ENCODE measurements around the gene NRIP1. TPM values are rescaled to one million over a fixed set of nuclear protein-coding genes. Genes with fewer than 3 reads are reported as not detected.

NRIP1 gene
- polyA plus RNA-seq, 1 donor from 2014 or later = 48.4 TPM

GRCh38 chr21:14977814-14978213 lies 87.0 kb downstream of the NRIP1 start:
- H3K27ac ChIP-seq (ENCODE audit: low read length) = no peak overlapping the region
- peaks cover 39% of the 10 kb centered on the region for H3K79me2 ChIP-seq (replicated peaks; ENCODE audit: insufficient read depth, low read length)
- H3K9me2 ChIP-seq (ENCODE audit: insufficient read depth, low read length) = no peaks in the 10 kb centered on the region
- no peaks in the 10 kb centered on the region for H3K9me3 ChIP-seq (ENCODE audit: low read length)
- no peak overlapping the region for H3K9ac ChIP-seq (ENCODE audit: low read length)
- no peak overlapping the region for H2AFZ ChIP-seq (ENCODE audit: low read depth, low read length)
- no peak overlapping the region for H3K4me2 ChIP-seq (ENCODE audit: low read length)
- H3K36me3 ChIP-seq (ENCODE audit: insufficient read depth, low read length) = no peaks in the 10 kb centered on the region
- no peaks in the 10 kb centered on the region for H3K27me3 ChIP-seq (ENCODE audit: insufficient read depth, low read depth, low read length)
- no peaks in the 10 kb centered on the region for H4K20me1 ChIP-seq (ENCODE audit: insufficient read depth)
- H3K4me3 ChIP-seq (ENCODE audit: low read length) = no peak overlapping the region
- no peaks in the 10 kb centered on the region for H3F3A ChIP-seq (ENCODE audit: insufficient read depth, low read length, poor library complexity, severe bottlenecking)
- TF ChIP-seq EP300 (conservative IDR thresholded peaks at IDR 0.05; ENCODE audit: poor library complexity, severe bottlenecking) (no peak), REST (IDR thresholded peaks at IDR 0.05; ENCODE audit: borderline replicate concordance) (no peak), CTCF (IDR thresholded peaks at IDR 0.05; ENCODE audit: poor library complexity, severe bottlenecking) (no peak), POLR2AphosphoS5 (IDR thresholded peaks at IDR 0.05) (no peak), RAD21 (conservative IDR thresholded peaks at IDR 0.05) (no peak), MXI1 (conservative IDR thresholded peaks at IDR 0.05; ENCODE audit: poor library complexity, severe bottlenecking) (no peak)

GRCh38 chr21:14975136-14975919 lies 89.5 kb downstream of the NRIP1 start:
- H3K9ac ChIP-seq (ENCODE audit: low read length) = no peak overlapping the region
- no peak overlapping the region for H2AFZ ChIP-seq (ENCODE audit: low read depth, low read length)
- H3K4me3 ChIP-seq (ENCODE audit: low read length) = no peak overlapping the region
- H3K4me2 ChIP-seq (ENCODE audit: low read length) = no peak overlapping the region
- no peaks in the 10 kb centered on the region for H3K27me3 ChIP-seq (ENCODE audit: insufficient read depth, low read depth, low read length)
- TF ChIP-seq REST (IDR thresholded peaks at IDR 0.05; ENCODE audit: borderline replicate concordance) = no peak
- no peak for TF ChIP-seq TAF1 (IDR thresholded peaks at IDR 0.05; ENCODE audit: low read depth)
- TF ChIP-seq SMC3 (conservative IDR thresholded peaks at IDR 0.05; ENCODE audit: poor library complexity) = no peak
- TF ChIP-seq POLR2AphosphoS5 (IDR thresholded peaks at IDR 0.05) = no peak
- no peak for TF ChIP-seq MXI1 (conservative IDR thresholded peaks at IDR 0.05; ENCODE audit: poor library complexity, severe bottlenecking)
- no peak for TF ChIP-seq RAD21 (conservative IDR thresholded peaks at IDR 0.05)
- H4K20me1 ChIP-seq (ENCODE audit: insufficient read depth) = no peaks in the 10 kb centered on the region
- H3K36me3 ChIP-seq (ENCODE audit: insufficient read depth, low read length) = no peaks in the 10 kb centered on the region
- H3K27ac ChIP-seq (ENCODE audit: low read length) = no peak overlapping the region
- H3K9me3 ChIP-seq (ENCODE audit: low read length) = no peaks in the 10 kb centered on the region
- no peaks in the 10 kb centered on the region for H3K9me2 ChIP-seq (ENCODE audit: insufficient read depth, low read length)
- H3F3A ChIP-seq (ENCODE audit: insufficient read depth, low read length, poor library complexity, severe bottlenecking) = no peaks in the 10 kb centered on the region
- H3K79me2 ChIP-seq (replicated peaks; ENCODE audit: insufficient read depth, low read length) = peaks cover 50% of the 10 kb centered on the region

Data from neural cell (in vitro differentiated cells).